DLD1 (cell line): Measurements from ENCODE around the gene TRPM8.

Experiments used
- in situ Hi-C: cut with HindIII; loops from 2 replicates; pipeline ENCODE4 v1.10.0; 2017; ENCODE audit warnings: low sequenced_read_pairs

TRPM8 gene

DNA sequence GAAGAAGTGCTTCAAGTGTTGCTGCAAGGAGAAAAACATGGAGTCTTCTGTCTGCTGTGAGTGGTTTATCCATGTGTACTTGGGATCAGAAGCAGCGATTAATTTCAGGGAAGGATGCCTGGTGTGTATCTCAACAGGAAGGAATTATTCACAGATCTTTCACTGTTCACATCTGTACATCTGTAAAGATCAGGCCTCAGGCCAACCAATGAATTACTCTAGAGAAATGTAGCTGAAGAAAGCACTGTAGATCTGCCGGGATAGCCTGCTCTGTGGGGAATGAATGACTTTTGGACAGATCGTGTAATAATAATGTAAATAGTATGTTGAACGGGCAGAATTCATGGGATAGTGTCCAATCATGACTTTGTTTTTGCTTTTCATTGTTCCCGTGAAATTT lies 79.3 kb downstream of the TRPM8 start:
- in situ Hi-C loops, result no loop called here

DNA sequence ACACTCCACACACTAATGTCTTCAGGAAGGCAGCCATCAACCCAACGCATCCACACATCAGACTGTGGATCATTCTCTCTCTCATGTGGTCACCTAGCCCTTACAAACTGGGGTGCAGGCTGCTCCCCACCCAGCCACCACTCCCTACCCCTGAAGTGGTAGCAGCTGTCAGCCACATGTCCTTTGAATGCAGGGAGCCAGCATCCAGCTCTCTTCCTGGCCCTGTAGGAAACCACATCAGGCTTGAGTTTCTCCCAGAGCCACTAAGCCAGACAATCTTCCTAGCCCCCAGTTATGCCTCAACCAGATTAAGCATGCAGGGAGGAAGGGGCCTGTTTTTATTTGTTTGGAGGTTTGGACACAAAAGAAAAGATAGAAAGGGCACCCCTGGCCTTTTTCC lies 80.5 kb downstream of the TRPM8 start:
- in situ Hi-C loops, result no loop called here

DNA sequence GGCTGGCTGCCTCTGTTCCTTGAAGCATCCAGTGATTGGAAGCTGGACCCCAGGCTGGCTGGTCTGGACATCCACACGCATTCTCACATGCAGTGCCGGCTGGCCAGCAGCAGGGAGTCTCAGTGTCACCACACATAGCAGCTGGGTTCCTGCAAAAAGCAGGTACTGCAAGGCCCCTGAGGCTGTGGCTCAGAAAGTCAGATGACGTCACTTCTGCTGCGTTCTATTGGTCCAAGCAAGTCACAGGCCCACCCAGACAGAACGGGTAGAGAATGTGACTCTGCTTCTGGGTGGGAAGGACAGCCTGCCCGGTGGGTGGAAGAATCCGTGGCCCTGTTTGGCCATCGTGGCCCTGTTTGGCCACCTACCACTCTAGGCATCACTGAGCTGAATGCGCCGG lies 82.0 kb downstream of the TRPM8 start:
- in situ Hi-C loops, result no loop called here

DNA sequence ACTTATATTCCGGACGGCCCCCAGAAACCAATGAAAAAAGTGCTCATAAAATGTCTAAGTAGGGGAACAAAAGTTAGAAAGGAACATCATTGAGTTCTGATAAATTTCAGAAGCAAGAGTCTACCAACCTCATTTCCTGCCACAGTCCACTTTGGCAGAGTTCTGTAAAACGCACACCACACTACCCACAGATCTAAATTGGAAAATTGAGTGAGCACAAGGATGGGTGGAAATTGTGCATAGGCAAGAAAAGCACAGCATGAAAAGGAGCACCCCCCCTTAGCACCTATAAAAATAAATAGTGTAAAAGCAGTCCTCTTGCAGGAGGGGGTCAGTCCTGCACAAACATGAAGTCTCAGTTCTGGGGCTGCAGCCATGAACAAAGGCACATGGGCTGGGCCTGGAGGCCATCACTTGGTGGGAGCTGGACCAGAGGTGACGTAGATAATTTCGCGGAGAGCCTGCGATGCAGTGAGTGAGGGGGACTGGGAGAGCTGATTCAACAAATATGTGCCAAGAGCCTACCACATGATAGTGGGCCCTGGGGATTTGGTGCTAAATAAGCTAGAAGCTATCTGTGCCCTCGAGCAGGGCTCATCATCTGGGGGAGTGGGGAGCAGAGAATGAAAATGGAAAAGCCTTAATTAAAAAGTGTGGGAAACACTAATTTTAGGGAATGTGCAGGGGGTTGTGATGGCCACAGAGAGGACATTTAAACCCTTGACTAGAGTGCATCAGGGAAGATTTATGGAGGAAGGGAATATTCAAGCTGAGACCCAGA lies 84.4 kb downstream of the TRPM8 start:
- in situ Hi-C loops, result no loop called here

DNA sequence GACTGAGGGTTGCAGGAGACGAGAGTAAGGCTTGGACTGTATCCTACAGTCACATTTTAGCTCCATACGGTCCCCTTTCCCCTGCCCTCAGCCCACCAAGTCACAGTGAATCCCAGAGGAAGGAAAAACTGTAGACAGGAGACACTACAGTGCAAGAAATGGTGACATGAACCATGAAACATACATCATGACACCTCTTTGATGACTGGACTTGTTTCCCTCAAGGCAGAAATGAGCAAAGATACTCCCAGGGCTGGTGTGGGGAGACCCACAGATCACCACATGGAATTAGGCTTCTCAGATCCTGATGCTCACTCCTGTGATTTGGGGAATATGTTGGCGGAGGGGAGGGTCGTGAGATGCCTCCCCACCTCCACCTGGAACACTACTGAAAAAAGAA lies 85.1 kb downstream of the TRPM8 start:
- in situ Hi-C loops, result no loop called here

DNA sequence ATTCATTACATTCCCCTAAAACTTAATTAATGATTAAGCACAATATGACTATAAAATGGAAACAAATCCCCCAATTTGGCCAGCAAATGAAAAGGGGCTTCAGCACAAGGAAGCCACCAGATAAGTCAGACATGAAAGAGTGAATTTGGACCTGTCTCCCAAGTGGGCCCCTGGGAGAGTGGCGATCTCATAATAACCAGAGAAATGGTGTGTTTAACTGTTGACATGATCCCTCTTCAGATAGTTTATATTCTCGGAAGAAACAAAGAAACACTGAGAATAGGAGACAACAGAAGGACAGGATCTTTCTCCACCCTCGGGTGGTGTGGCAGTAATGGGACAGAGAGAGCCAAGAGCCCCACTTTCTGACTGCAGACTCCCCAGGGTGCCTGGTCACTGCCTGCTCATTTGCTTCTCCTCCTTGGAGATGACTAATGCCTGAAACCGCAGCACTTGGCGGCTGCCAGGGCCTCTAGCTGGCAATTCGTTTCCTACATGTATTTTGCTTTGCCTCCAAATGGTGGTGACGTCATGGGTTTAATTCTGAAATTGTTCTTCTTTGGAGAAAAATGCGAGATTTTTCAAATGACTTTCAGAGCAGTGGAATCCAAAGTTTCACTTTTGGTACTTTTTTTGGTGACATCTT lies 86.9 kb downstream of the TRPM8 start:
- in situ Hi-C loops, result no loop called here

DNA sequence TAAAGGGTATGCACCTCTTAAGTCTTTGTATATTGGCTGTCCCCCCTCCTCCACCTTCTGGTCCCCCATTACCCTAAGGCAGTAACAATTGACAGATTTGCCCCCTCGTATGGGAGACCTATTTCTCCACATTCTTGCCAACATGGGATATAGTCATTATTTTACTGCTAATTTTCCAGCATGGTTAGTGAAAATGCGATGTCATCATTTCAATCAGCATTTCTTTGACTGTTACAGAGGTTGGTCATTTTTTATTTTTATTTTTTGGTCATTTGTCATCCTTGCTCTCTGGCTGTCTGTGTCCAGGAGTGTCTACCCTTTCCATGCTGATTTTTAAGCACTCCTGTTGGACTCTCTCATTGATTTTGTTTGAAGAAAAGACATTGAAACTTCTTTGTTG lies 88.0 kb downstream of the TRPM8 start:
- in situ Hi-C loops, result no loop called here

DNA sequence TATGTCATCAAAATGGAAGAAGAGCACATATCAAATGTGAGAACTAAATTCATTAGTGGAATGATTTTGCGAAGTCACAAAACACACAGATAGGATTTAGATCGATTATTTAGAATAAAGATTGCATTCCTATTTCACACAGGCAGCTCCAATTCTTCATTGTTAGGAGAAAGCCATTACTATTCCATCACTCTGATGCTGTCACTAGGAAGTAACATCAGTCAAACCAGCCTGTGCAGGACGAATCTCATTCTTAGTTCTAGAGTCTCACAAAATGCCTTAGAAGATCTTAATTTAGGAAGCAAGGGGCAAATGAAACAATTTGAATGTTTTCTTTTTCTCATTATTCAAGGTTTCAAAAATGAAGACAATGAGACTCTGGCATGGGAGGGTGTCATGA lies 89.3 kb downstream of the TRPM8 start:
- in situ Hi-C loops, result no loop called here

DNA sequence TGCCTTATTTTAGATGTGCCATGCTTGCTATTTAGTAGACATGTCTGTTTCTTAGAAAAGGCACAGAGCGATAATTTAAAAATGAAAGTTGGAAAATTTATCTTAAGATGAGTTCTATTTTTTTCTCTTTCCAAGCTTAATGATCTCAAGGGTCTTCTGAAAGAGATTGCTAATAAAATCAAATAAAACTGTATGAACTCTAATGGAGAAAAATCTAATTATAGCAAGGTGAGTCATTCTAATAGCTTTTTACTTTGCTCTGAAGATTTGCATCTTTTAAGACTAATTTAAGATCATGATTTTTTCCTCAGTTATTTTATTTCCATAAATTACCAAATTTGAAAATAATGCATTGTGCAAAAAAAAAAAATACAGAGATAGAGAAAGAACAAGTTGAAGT lies 97.3 kb downstream of the TRPM8 start:
- in situ Hi-C loops, result no loop called here

DNA sequence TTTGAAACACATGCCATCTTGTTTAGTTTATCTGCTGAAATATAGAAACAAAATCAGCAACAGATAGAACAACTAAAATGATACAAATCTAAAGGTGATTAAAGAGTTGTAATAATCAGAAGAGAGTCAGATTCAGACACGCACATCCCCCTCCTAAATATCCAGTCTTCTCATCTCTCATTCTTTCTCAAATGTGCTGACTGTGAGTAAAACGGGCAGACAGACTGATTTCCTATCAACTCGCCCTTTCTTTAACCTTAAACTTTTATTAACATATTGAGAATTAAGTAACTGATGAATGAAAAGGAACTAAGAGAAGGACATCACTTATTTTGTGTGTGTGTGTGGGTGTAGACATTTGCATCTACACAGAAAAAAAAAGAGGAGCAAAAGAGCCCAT lies 98.7 kb downstream of the TRPM8 start:
- in situ Hi-C loops, result no loop called here

DNA sequence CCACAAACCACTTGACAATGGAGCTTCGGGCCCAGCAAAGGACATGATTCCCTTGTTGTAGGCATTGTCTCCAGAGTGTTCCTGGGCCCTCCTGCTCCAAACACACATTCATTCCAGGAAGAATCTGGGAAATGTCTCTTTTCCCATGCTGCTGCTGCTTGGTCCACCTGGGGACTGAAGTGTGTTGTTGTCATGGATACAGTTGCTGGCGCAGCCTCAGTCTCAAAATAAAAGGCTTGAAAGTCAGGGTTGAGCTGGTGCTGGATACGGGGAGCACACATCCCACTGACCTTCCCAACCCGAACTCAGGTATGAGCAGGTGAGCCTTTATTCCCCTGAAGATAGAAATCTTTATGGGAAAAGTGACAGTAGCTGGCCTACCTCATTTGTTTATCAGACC lies 102.7 kb downstream of the TRPM8 start:
- in situ Hi-C loops, result no loop called here

DNA sequence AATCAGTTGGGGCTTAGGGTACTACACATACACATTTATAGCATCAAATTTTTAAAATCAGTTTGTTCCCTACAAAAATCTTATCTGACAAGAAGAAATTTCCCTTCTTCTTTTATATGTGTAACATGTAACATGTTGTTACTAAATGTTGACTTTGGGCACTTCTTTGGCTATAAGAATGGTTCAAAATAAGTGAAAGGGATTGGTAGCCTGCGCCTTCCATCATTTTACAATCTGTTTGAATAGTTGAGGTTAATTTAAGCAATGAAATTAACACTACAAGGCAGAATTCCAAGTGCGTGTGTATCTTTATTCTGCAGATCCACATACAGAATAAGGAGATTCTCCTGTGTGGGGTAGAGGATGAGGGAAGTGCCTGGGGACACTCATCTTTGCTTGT lies 103.2 kb downstream of the TRPM8 start:
- in situ Hi-C loops, result no loop called here

DNA sequence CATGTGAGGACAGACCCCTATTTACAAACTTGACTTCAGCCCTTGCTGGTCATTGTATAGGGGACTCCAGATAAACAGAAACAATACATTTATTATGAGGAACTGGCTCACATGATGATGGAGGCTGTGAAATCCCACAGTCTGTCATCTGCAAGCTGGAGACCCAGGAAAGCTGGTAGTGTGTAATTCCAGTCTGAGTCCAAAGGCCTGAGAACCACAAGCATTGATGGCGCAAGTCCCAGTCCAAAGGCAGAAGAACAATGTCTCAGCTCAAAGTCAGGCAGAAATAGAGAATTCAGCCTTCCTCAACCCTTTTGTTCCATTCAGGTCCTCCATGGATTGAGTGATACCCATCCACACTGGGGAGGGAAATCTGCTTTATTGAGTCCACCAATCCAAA lies 105.3 kb downstream of the TRPM8 start:
- in situ Hi-C loops, result no loop called here

DNA sequence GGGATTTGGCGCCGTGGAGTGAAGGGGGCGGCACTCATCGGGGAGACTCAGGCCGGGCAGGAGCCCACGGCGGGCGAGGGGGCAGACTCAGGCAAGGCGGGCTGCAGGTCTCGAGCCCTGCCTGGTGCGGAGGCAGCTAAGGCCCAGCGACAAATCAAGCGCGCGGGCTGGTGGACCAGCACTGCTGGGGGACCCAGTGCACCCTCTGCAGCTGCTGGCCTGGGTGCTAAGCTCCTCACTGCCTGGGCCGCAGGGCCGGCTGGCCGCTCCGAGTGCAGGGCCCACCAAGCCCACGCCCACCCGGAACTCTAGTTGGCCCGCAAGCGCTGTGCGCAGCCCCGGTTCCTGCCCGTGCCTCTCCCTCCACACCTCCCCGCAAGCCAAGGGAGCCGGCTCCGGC lies 107.1 kb downstream of the TRPM8 start:
- in situ Hi-C loops, result no loop called here

DNA sequence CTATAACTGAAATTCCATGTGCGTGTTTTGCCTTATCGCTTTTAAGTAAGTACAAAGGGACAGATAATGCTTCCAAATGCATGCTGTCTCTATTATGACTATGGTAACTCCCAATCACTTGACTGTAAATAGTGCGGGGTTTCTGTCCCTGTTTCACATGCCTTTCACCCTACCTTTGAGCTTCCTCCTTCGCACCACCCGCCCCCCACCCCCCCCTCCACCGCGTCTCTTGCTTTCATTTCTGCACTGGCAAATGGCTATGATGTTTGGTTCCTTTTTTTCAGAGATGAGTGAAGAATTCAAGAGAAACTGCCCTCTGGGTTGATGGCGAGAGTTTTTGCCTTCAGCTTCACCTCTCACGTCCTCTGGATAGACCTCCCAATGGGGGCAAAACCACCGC lies 108.3 kb downstream of the TRPM8 start:
- in situ Hi-C loops, result no loop called here

DNA sequence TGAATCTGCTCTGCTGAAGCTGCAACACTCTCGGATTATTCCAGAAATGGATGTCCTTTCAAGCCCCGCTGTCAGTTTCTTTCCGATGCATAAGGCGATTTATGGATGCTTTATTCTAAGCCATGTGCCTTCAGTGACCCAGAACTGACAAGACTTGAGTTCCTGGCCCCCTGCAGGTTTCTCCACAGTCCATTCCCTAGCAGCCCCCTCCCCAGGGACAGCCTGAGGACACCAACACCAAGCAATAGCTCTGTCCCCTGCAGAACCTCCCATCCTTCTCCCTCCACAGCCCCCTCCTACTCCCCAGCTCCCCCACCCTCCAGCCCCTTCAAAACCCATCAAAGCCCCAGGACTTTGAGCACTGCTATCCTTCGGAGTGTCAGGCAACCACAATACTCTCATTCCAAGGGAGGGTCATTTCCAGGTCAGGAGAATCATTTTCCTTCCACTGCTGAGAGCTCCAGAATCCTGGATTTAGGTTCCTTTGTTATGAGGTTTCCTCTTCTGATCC lies 108.8 kb downstream of the TRPM8 start:
- in situ Hi-C loops, result no loop called here

DNA sequence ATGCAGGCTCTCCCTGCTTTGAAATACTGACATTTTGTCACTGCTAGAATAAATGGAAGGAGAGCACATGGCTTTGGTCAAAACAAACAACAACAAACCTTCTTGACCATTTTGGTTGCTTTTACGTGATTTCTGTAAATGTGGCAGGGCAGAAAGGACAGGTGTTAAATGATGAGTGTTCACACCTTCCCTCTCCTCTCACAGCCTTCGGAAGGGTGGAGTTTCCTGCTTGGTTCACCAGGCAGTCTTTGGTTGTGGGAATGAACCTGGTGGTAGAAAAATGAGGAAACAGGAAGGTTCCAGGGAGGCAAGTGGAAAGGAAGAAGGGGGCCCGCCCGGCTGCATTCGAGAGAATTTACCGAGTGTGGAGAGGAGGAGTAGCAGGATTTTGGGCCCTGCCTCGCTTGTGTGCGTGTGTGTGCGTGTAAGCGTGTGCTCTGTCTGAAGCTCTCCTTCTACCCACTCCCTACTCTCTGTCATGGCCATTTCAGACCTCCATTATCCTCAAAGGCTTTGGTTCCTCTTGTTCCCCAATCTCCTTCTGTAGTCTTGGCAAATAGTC lies 109.6 kb downstream of the TRPM8 start:
- in situ Hi-C loops, result no loop called here

DNA sequence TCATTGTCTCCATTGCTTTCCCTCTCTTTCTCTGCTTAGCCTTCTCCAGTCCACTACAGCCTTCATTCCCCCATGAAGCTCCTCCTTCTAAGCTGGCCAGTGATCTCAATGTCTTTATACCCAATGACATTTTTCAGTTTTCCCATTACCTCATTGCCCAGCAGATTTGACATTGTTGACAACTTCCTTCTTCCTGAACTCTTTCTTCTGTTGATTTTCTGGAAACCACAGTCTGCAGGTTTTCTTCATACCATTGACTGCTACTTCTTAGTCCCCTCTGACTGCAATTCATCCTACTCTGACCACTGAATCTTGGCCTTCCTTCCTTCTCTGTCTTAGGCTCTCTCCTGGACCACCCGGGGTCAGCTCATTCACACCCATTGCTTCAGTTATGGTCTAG lies 110.5 kb downstream of the TRPM8 start:
- in situ Hi-C loops, result no loop called here

DNA sequence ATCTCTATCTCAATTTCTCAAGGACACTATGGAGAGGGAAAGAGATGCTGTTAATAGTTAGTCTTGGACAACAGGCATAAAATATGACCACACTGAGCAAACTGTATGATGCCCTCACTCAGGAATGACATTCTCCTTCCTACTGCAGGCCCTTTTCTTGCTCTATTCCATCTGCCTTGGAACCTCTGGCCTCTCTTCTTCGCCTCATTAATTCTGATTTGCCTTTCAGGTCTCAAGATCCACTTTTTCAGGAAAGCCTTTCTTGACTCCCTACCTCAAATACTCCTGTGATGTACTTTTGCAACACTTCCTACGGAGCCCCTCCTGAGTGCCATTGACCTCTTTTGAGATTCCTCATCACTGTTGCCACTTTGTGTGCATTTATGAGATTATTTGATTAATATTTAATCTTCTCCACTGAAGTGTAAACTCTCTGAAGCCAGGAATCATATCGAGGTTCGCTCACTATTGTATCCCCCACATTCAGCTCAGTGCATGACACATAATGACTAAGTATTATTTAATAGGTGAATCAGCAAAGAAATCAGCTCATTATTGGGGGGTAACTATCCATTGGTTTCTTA lies 112.1 kb downstream of the TRPM8 start:
- in situ Hi-C loops, result no loop called here

DNA sequence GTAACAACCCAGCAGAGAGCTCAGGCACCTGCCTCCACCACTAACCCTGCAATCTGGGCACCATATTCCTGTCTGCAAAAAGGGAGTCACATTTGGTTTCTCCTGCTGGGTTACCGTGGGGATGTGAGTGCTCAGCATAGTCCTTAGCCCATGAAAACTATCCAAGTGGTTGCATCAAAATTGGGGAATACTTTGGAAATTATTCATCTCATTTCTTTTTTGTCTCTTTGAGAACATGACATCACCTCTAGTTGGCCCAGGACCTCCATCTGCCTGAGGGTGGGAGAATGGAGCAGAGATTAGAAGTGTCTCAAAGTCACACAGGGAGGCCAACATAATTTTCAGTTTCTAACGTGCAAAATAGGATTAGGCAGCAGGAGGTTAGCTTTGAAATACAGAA lies 114.0 kb downstream of the TRPM8 start:
- in situ Hi-C loops, result no loop called here

DNA sequence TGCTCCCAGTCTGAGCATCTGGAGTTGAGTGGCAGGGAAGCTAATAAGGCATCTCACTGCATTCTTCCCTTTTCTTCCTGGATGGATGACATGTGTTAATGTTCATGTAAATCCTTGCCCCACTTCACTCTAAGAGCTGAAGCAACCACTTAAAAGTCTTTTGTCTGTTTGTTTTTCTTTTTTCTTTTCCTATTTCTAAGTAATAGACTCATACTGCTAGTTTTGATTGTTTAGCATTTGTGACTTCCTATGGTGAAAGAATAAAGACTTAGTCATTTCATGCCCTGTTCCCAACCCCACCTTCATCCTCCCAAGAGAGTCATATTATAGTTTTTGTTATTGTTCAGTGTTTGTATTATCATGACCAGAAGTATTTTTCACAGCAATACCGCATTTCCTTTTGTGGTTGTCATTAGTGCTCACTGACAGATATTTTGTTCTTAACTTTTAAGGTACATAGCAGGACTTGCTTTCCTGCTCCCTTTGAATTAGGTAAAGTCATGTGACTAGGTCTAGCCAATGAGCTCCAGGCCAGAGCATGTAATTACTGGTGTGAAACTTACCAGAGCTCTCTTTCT lies 115.2 kb downstream of the TRPM8 start:
- in situ Hi-C loops, result no loop called here

DNA sequence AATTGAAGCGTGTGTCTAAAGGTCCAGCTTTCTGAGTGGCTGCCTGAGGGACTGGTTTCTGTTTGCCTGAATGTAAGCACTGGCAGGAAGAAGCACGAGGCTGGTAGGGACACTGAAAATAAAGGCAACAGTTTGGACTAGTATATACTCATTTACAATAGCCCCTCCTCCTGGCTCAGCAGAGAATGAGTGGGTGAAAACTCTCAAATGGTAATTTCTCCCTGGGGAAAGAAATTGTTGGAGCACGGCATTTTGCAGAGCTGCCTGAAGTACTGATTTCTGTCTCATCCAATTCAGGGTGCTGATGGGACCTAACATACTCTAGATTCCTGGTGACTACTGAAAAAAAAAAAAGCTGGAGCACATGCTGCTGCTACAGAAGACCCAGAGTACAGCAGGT lies 116.0 kb downstream of the TRPM8 start:
- in situ Hi-C loops, result no loop called here
